CD4-positive, alpha-beta T cell (primary cell): ENCODE data around the gene CMIP. TPM values are rescaled to one million over a fixed set of nuclear protein-coding genes. Genes with fewer than 3 reads are reported as not detected.

Source experiments
- ATAC-seq: fragments of 200-7000 bp; cut with Tn5 transposase; one replicate; pipeline ENCODE4 v1.10.0; 2022; ENCODE audit warnings: mild to moderate bottlenecking; ENCODE audit not compliant: poor library complexity
- CTCF ChIA-PET: fragments of 350-600 bp; sonication (Branson Sonifier 250); formaldehyde crosslinking; loops from one replicate; lab custom pipeline; 2021; ENCODE audit warnings: antibody characterized with exemption, inconsistent platforms; lab: Charles Lee
- POLR2A ChIA-PET: fragments of 350-600 bp; sonication (Branson Sonifier 250); formaldehyde crosslinking; loops from one replicate; lab custom pipeline; 2021; ENCODE audit warnings: antibody characterized with exemption, inconsistent platforms; lab: Charles Lee
- DNase-seq, 14 experiments: peaks; one replicate each; pipeline ENCODE4 v3.0.0-alpha.2; 2013 to 2020; ENCODE audit warnings: mixed read lengths in 2 of 14
- H3K27ac ChIP-seq, 2 donors: one replicate each; pipeline versions ENCODE4 v1.5.1 to v1.7.0; 2013; ENCODE audit warnings: low read length in 2 of 2, low read depth in 1 of 2, mild to moderate bottlenecking in 1 of 2
- H3K27me3 ChIP-seq, 2 experiments: 1 replicate in 1 of 2; 2 replicates in 1 of 2; pipeline versions ENCODE4 v1.6.1 to v1.7.0; 2013; ENCODE audit warnings: low read length in 2 of 2, control low read depth in 1 of 2, mild to moderate bottlenecking in 1 of 2, moderate library complexity in 1 of 2; ENCODE audit not compliant: insufficient read depth in 2 of 2, control insufficient read depth in 1 of 2
- H3K36me3 ChIP-seq: one replicate; pipeline ENCODE4 v1.6.1; 2013; ENCODE audit warnings: low read length, control low read depth; ENCODE audit not compliant: insufficient read depth
- H3K4me1 ChIP-seq: one replicate; pipeline ENCODE4 v1.6.1; 2013; ENCODE audit warnings: low read length, control low read depth; ENCODE audit not compliant: insufficient read depth
- H3K4me3 ChIP-seq: one replicate; pipeline ENCODE4 v1.5.1; 2013; ENCODE audit warnings: mild to moderate bottlenecking, low read length, moderate library complexity
- H3K9me3 ChIP-seq, 2 experiments: 1 replicate in 1 of 2; 2 replicates in 1 of 2; pipeline versions ENCODE4 v1.6.1 to v1.7.0; 2013; ENCODE audit warnings: low read length in 2 of 2, mild to moderate bottlenecking in 2 of 2, control low read depth in 1 of 2, moderate library complexity in 1 of 2; ENCODE audit not compliant: control insufficient read depth in 1 of 2, insufficient read depth in 1 of 2
- H3K27ac Mint-ChIP-seq: one replicate; pipeline ENCODE4 v1.8.0; 2020; ENCODE audit warnings: mixed read lengths
- H3K27me3 Mint-ChIP-seq: one replicate; pipeline ENCODE4 v1.8.0; 2021; ENCODE audit warnings: mixed read lengths
- H3K36me3 Mint-ChIP-seq: one replicate; pipeline ENCODE4 v1.8.0; 2021; ENCODE audit warnings: low read depth, mixed read lengths
- H3K4me1 Mint-ChIP-seq: one replicate; pipeline ENCODE4 v1.8.0; 2021; ENCODE audit warnings: low read depth, mixed read lengths
- H3K4me3 Mint-ChIP-seq: one replicate; pipeline ENCODE4 v1.8.0; 2020; ENCODE audit warnings: mild to moderate bottlenecking, mixed read lengths
- H3K9me3 Mint-ChIP-seq: one replicate; pipeline ENCODE4 v1.8.0; 2020; ENCODE audit warnings: mixed read lengths
- CTCF ChIP-seq: fragments of 200-600 bp; IDR thresholded peaks from one replicate; pipeline ENCODE4 v1.8.0; 2022; ENCODE audit warnings: antibody characterized with exemption, mild to moderate bottlenecking
- intact Hi-C, 2 experiments: fragments of 100-400 bp; cut with DNase I in 1 of 2; cut with micrococcal nuclease in 1 of 2; formaldehyde crosslinking; loops; one replicate each; pipeline versions ENCODE4 v1.15.1 to v1.9.0; 2023 to 2025; cut with DNase I, micrococcal nuclease
- total RNA-seq, 174 experiments: library from RNA in 2 of 174; stranded (reverse) in 2 of 174; gene quantifications; one replicate each; pipeline ENCODE4 v1.2.3 and lab custom pipeline; 2021 to 2026

CMIP gene
- total RNA-seq, 2 experiments from 2014 or later = 33.5 to 35.3 TPM

- DNase-seq (no peak), ATAC-seq (no peak)
- Histone ChIP-seq H3K9me3 (no peaks in the 10 kb centered on the region), H3K4me1 (peaks cover 19% of the 10 kb centered on the region), H3K27me3 (no peaks in the 10 kb centered on the region), H3K36me3 (no peaks in the 10 kb centered on the region), H3K27ac (no peak overlapping the region), H3K4me3 (no peak overlapping the region)
- ChIA-PET POLR2A (no interaction called here), CTCF (no interaction called here)
- Mint-ChIP-seq H3K27me3 (no peaks in the 10 kb centered on the region), H3K4me3 (no peak overlapping the region), H3K4me1 (peaks cover 17% of the 10 kb centered on the region), H3K27ac (no peak overlapping the region), H3K9me3 (no peaks in the 10 kb centered on the region), H3K36me3 (no peaks in the 10 kb centered on the region)
- TF ChIP-seq CTCF = no peak
- intact Hi-C loops = no loop called here
These were observed 64.8 kb downstream of the CMIP start for GRCh38 chr16:81509404-81509803.

GRCh38 chr16:81510016-81510415 lies 65.4 kb downstream of the CMIP start:
- Mint-ChIP-seq H3K4me3 (no peak overlapping the region), H3K36me3 (no peaks in the 10 kb centered on the region), H3K9me3 (no peaks in the 10 kb centered on the region), H3K4me1 (peaks cover 17% of the 10 kb centered on the region), H3K27me3 (no peaks in the 10 kb centered on the region), H3K27ac (no peak overlapping the region)
- Histone ChIP-seq H3K4me1 (peaks cover 19% of the 10 kb centered on the region), H3K4me3 (no peak overlapping the region), H3K36me3 (no peaks in the 10 kb centered on the region), H3K27ac (no peak overlapping the region), H3K27me3 (no peaks in the 10 kb centered on the region), H3K9me3 (no peaks in the 10 kb centered on the region)
- intact Hi-C loops = loop anchor here in 1 of 2 experiments (5.0 kb wide), 1 partner anchor 98 kb away; no protein-coding TSS in a partner anchor
- TF ChIP-seq CTCF = no peak
- ATAC-seq (no peak), DNase-seq (no peak)
- ChIA-PET POLR2A (no interaction called here), CTCF (no interaction called here)

- TF ChIP-seq CTCF = no peak
- DNase-seq (no peak), ATAC-seq (no peak)
- Mint-ChIP-seq H3K4me3 (no peak overlapping the region), H3K27me3 (no peaks in the 10 kb centered on the region), H3K9me3 (no peaks in the 10 kb centered on the region), H3K36me3 (peaks cover 6% of the 10 kb centered on the region), H3K27ac (no peak overlapping the region), H3K4me1 (peaks cover 9% of the 10 kb centered on the region)
- no peaks in the 10 kb centered on the region for H3K27me3 ChIP-seq
- H3K27ac ChIP-seq = no peak overlapping the region
- intact Hi-C loops = loop anchor here in 1 of 2 experiments (5.0 kb wide), 1 partner anchor 99 kb away; no protein-coding TSS in a partner anchor
- H3K36me3 ChIP-seq = peaks cover 1% of the 10 kb centered on the region
- peaks cover 19% of the 10 kb centered on the region for H3K4me1 ChIP-seq
- ChIA-PET POLR2A (no interaction called here), CTCF (no interaction called here)
- H3K9me3 ChIP-seq = peaks cover 0 to 3% of the 10 kb centered on the region in 2 experiments
- H3K4me3 ChIP-seq = no peak overlapping the region
These were observed 66.8 kb downstream of the CMIP start for GRCh38 chr16:81511371-81511770.
